GM18502 (cell line): ENCODE measurements around the gene GJB2.
A peak's percentile ranks its signal among the peaks of the same experiment; 100 is the strongest.
"Not testable (repeated sequence)": the region's sequence is repeated elsewhere in the genome, so short reads cannot be mapped to it uniquely, and the experiment has no call there.

ENCODE experiments used
- ATAC-seq: cut with Tn5 transposase; IDR thresholded peaks from one replicate; pipeline ENCODE4 v1.9.1; 2021; ENCODE audit warnings: mild to moderate bottlenecking; ENCODE audit not compliant: unreplicated experiment, poor library complexity

Gene GJB2

DNA sequence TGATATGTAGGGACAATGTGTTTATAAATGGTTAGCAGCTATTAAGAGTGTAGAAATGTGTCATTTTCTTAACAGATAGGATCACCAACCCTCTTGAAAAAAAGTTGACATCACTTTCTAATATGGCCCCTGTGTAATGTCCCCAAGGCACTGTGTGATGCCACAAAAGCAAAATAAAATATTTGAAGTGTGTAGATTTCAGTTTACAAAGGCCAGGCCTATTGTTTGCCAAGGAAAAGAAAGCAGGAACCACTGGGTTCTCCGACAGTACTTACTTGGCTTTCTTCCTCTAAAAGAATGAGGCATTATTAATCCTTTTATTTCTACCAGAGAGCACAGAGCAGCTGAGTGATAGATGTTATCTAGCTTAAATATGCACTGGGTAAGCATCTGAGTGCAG lies 21.4 kb downstream of the GJB2 start:
- no peak for ATAC-seq

DNA sequence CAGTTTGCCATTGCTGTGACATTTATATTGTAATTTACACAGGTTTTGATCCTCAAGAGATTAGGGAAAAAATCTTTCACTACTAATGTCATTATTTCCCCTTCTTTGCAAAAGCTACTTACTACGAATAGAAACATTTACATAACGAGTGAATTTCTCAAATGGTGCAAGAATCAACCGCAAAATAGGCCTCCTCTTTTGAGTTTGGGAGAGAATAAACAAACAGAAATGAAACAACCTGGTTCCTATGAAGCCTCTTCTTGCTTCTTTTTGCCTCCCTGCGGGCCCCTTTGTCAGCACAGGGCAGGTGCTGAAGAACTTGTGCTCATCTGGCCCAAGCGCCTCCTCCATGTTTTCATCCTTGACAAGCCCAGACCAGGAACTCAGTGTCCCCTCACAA lies 21.8 kb downstream of the GJB2 start:
- no peak for ATAC-seq

DNA sequence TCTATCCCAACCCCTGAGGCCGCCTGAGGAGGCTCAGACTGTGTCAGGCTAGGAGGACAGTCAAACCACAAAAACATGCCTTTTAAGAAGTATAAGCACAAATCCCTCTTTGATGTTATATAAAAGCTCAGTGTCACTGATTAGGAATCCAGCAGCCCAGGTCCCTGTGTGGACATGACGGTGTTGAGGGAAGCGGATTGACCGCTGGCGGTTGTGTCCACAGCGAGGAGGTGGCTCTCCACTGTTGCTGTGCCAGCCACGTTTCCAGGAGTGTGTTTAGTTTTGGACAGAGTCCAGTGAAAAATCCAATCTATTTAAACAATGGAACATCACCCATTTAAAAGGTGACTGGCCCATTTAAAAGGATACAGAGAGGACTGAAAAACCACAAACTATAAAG lies 24.3 kb downstream of the GJB2 start:
- ATAC-seq: no peak

DNA sequence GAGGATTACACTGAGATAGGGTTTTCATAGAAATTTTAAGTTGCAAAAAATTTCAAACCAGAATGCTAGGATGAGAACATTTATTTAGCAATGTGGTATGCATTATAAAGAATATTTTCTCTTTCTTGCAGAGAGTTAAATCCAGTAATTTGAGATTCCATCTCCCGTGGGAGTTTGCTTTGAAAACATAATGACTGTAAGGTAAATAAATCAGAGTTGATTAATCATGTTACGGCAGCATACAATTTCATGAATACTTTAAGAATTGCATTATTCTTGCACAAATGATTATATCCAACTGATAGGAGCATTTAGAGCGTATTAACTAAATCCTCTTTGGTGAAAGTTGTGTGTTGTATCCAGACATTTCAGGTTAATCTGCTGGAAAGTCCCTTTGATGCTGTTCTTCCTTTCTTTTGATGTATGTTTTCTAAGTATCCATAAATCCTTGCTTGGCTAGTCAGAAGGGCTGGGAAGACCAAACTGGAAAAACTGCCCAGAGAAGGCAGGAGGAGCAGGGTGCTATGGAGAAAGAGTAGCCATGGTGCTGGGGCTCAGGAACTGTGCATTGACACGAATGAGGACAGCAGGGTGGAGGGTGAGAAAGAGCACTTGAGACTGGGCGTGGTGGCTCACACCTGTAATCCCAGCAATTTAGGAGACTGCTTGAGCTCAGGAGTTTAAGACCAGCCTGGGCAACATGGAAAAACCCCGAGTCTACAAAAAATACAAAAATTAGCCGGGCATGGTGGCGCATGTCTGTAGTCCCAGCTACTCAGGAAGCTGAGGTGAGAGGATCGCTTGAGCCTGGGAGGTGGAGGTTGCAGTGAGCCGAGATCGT lies 27.1 kb downstream of the GJB2 start:
- ATAC-seq: no peak

DNA sequence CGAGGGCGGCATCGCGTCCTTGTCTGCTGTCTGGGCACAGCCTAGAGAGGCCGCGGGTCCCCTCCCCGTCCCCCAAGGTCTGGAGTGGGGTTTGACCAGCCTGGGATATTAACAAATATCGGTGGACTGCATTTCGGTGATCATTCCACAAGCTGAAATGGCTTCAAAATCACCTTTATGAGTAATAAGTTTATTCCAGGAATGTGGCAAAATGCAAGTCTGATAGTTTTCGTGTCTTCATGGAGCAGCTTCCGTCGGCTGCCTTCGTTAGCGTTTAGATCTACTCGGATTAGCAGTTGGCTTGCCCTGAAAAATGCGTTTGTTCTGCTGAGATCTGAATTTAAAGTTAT lies 30.8 kb downstream of the GJB2 start:
- no peak for ATAC-seq

DNA sequence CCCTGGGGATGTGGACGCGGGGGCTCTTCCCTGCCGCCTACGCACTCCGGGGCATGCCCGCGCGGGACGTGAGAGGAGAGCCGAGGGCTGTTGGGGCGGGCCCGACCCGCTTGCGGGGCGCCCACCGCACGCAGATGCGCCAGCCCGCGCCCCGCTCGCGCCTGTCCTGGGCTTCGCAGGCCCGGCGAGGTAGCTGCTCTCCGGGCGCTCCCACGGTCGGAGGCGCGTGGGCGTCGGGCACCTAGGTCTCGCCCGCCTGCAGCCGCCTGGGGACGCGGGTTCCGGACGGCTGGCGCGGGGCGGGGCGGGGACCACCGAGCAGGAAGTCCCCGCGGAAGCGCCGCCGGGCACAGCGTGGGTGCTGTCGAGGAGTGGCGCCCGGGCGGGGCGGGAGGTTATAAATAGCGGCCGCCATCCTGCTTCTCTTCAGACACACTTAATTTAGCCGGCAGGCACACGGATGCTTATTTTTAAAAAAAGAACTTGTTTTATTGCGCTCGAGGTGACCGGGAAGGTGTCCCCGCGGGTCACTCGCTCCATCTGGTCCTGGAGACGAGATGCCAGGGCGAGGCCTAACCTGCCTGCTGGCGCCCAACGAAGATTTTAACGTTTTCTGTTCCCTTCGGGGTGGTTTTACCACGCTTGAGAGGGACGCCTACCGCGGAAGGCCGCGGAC lies 31.3 kb downstream of the GJB2 start:
- ATAC-seq: peak; percentile 53

DNA sequence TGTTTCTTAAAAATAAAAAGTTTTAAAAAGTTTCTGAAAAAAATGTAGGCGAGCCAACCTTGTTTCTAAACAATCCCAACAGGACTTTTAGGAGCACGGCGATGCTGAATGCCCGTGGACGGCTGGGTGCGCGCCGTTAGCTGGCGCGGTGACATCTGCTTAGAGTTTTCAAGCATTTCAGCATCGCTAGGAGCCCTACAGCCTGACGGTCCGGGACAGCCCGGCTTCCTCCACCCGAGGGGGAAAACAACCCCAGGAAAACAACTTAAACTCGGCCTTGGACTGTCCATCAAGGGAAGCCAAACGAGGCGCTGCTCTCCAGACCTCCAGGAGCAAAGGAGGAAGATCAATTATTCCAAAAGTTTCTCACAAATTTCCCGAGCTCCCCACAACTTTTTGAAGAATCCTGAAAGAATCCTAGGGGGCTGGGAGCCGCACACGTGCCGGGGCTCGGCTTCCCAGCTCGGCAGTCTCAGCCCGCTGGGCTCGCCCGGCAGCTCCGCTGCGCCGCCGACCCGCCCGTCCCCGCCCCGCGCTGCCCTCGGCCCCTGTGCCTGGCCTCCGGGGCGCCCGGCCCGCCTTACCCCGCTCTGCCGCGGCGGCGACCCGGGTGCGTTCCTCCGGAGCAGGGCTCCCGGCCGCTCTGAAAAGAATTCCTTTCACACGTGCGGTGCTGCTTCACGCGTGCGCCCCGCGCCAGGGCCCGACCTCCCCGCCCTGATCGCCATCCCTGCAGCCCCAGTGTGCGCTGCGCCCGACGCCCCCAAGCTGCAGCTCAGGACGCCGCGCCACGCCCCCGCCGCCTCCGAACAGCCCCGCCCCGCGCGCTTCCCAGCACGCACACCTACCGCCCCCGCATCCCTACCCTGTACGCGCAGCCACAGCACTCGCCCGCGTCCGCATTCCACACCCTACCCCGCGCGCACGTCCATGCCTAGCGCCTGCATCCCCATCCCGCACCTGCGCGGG lies 32.1 kb downstream of the GJB2 start, which contains the start of gene GJA3:
Gene GJA3 (minus strand): TSS at position 747 of the 969 bp plus-strand sequence. CDS start 17,764 bp downstream, outside the sequence.
- ATAC-seq: peak; percentile 72

DNA sequence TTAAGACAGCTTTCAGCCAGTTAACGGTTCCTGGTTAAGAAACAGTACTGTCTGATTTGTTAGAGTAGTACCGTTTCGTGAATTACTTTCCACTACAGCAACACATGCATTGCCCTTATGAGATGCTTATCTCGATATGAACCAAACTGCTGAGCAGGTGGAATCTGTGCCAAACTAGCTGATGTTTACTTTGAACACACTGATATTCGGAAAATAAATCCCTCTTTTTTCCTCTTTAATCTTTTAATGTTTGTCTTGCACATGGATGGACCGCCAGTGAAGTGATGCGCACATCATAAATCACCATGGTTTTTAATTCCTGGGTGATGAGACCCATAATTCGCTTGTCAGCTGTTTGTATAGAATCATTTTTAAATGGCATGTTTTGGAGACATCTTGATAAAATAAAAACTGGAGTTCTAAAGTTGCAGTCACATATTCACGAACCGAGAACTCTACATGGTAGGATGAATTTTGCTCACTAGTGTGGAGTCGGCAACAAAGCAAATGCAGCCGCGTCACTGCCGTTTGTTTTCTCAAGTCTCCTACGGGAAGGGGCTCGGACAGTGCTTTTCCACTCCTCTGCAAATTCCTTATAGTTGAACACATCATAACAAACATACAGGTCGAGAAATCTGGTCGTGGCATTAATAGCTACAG lies 33.0 kb downstream of the GJB2 start:
- no peak for ATAC-seq

DNA sequence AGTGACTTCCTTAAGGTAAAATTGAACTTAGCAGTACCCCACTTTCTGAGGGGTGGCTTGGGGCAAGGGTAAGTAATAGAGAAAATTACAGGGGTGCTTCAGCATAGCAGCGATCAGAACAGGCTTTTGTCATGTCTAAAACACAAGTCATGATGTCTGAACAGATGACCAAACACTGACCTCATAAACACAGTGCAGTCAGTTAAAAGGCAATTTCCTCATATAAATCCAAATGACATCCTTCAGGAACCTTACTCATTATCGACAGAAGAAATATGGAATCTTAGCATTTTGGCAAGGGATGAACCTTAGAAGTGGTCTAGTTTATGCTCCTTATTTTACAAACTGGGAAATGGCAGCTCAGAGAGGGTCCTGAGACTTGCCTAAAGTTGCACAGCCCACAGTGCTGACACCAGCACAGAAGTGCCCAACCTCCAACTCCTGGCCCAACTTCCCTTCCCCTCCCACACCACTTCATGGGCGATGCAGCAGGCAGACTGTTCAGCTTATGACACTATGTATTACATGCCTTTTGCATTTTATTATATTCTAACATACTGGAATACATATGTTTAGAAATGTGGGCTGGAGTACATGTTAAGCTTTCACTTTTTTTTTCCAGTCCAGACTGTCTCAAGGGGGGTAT lies 35.5 kb downstream of the GJB2 start:
- ATAC-seq: no peak

DNA sequence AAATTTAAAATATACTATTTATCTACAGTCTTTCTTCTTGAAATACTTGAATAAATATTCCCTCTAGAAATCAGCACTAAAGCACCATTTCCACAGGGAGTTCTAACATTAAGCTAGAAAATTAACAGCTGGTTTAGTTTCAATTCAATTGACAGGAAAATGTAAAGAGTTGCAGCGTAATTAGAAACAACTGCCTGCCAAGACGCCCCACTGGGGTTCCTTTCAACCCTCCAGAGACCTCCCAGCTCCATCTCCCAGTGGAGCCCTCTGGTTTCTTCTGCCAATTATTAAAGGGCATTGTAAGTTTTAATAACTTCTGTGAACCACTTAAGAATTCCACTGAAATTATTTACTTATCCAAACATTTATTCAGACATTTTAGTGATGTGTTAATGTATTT lies 36.0 kb downstream of the GJB2 start:
- no peak for ATAC-seq

DNA sequence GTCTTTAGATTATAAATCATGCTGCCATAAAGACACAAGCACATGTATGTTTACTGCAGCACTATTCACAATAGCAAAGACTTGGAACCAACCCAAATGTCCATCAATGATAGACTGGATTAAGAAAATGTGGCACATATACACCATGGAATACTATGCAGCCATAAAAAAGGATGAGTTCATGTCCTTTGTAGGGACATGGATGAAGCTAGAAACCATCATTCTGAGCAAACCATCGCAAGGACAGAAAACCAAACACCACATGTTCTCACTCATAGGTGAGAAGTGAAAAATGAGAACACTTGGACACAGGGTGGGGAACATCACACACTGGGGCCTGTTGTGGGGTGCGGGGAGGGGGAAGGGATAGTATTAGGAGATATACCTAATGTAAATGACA lies 39.4 kb downstream of the GJB2 start:
- ATAC-seq: not testable (repeated sequence)

DNA sequence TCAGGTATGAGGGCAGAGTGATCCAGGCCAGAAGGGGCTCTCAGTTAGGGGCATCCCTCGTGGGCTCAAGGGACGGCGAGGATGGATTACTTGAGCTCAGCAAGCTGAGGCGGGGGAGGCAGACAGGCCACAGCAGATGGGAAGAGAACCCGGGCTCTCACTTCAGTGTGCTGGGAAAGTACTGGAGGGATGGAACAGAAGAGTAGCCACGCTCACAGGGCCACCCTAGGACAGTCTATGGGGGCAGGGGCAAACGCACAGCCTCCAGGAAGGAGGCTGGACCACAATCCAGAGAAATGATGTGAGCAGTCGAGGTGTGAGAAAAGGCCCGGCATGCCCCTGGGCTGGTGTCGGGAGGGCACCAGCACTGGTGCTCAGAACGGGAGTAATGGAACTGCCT lies 41.1 kb downstream of the GJB2 start:
- ATAC-seq: no peak

DNA sequence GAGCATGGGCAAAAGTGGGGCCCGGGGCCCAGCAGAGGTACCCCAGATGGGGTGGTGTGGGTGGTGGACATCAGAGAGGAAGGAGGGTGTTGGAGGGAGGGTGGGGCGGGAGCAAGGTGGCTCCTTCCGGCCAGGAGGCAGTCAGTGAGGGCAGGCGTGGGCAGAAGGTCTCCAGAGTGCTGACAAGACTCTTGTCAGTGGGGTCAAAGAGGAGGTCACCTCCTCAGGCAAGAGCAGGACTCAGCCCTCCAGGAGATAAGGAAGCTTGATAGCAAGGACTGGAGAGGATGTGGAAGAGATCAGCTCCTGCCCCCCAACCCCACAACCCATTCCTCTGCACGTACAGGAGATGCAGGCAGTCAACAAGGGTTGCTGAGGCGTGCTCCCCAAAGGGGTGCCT lies 41.7 kb downstream of the GJB2 start:
- no peak for ATAC-seq

DNA sequence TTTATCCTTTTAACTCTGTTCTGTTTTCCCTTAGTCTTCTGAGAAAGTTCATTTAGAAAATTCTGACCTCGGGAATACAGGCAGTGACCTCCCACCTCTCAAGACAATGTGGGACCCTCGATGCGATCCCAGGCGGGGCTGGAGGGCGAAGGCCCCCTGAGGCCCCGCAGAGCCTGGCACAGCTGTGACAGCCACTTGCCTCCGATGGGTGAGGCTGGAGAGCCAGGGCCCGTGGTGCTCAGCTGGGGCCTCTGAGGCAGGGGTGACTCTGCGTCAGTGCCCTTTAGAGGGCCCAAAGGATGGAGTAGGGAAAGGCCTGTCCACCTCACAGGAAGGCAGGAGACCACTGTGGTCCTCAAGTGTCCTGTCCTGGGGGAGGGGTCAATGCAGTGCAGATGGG lies 42.2 kb downstream of the GJB2 start:
- no peak for ATAC-seq

DNA sequence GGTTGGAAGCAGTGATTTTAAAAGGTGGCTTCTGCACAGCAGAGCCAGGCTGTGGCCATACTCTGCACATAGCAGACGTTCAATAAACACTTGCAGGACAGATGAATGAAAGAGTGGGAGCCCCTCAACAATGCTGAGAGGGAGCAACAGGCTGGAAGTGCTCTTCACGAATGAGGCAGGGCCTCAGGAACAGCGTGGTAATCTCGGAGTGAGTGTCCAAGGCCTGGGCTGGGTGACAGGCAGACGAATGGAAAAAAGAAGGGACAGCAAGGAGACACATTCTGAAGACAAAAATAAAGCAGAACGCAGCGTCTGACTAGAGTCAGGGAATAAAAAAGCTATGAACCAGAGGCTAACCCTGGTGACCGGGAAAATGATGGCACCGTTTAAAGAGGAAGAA lies 43.0 kb downstream of the GJB2 start:
- no peak for ATAC-seq

DNA sequence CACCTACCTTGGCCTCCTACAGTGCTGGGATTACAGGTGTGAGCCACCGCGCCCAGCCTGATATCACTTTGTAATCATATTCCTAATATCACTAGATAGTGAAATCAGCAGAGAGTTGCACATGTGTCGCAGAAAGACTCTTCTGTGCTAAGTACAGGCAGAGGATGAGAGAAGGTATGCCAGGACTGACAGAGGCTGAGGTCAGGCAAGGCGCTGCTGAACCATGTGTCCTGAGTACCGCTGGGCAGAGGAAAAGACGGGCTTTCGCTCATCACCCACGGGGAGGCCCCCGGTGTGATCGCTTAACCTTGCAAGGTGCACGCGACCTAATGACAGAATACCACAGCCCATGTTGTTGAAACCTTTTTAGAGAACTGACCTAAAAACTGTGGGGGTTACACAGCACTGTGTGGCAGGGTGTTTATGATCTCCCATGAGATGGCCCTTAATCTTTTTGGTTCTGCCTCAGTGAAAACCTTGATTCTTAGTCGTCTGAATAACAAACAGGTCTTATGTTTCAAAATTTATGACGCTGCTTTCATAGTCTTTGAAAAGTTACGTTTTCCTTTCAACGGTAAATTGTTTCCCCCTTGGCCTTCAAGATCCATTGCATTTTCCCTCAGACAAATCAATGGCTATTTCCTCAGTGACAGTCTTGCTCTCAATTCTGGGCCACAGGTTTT lies 44.1 kb downstream of the GJB2 start:
- no peak for ATAC-seq

DNA sequence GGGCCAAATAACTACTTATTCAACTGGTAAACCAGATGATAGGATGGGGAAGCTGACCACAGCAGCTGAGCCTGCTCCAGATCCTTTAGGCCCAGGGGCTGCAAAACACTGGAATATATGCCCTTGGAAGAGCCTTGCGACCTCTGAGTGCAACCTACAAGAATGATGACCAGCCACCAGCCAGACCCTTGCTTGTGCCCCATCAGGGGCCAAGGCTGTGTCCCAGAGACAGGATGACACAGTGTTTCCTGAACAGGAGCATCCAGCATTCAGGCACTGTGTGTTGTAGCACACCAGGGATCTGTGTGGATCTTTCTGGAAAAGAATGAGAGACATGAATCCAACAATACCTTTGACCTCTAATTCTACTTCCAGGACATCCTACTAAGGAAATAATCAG lies 46.4 kb downstream of the GJB2 start:
- no peak for ATAC-seq

DNA sequence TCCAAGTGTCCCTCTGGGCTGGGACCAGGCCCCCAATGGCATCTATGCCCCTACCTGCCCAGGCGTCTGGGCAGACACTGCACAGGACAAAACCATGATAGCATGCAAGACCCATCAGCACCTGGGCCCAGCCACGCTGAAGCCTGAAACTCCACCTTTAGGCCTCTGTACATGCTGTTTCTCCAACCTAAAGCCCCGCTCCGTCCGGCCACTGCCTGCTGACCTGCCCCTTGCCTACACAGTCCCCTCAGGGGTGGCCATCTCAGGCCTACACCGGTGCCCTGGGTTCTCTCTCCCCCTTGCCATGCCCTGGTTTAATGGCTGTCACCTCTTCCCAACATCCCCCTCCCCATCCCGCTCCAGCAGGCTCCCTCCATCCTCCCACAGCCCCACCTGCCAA lies 47.2 kb downstream of the GJB2 start:
- no peak for ATAC-seq

DNA sequence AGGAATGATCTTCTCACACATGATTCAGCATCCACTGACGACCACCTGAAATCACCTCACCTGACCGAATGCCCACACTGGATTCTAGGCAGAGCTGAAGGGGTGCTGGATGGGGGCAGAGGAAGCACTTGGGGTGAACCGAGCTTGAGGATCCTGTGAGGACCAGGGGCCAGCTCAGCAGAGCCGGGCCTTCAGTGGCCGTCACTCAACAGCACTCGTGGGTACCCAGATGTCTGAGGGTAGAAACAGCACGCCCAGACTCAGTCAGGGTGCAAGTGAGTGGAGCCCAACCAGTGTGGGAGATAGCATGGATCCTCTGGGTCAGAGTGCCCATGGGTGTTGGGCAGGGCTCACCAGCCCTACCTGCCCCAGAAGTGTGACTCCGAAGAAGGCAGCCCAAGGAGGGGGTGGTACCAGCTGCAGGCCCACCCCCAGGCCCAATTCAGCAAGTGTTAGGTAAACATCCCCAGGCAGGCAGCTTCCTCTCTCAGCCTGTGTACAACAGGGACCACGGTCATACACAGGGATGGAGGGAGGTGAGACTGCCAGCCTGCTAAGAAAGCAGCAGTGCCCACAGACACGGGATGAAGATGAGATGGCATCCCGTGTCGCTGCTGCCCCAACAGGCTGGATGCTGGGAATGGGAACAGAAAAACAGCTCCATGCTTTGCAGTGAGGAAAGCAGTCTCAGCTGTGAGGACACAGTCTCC lies 48.4 kb downstream of the GJB2 start:
- no peak for ATAC-seq
